HepG2 (cell line): Measurements from ENCODE around the gene TRIM34. TPM values are rescaled to one million over a fixed set of nuclear protein-coding genes. Genes with fewer than 3 reads are reported as not detected.

Source experiments
- ATF5 ChIP-seq: sonication (generic); formaldehyde crosslinking; IDR thresholded peaks from 2 replicates; pipeline ENCODE4 v1.4.0; 2020; ENCODE audit warnings: mild to moderate bottlenecking, low read depth, missing genetic modification reagents
- CHD2 ChIP-seq: IDR thresholded peaks from 2 replicates; pipeline ENCODE4 v1.6.1; 2011; ENCODE audit warnings: low read depth, low read length, improper control_type of control experiment
- polyA plus RNA-seq, 8 experiments: library from polyadenylated mRNA; depleted of rRNA in 3 of 8; stranded (reverse) in 7 of 8; unstranded in 1 of 8; fragments of >200 nt; fragmentation: Illumina TruSeq in 4 of 8; extraction: Trizol in 4 of 8; gene quantifications; 2 replicates each; pipeline versions ENCODE4 v1.2.1 to v1.2.3, GENCODE V29; 2011 to 2016; ENCODE audit warnings: low read depth in 4 of 8, missing spikeins in 1 of 8, mixed read lengths in 1 of 8; ENCODE audit not compliant: insufficient read depth in 1 of 8
- total RNA-seq, 5 experiments: library from RNA; depleted of rRNA; stranded (reverse); fragments of >200 nt; fragmentation: Illumina TruSeq; extraction: Trizol; gene quantifications; 2 replicates each; pipeline ENCODE4 v1.2.3, GENCODE V29; 2016; ENCODE audit warnings: low read depth in 1 of 5

Gene TRIM34
- total and polyA plus RNA-seq, 2 of the 13 experiments (the other 11 are each of a cell fraction or from before 2014, with no cell fraction given): 0.13 to 0.42 TPM

- no peak for TF ChIP-seq ATF5
- TF ChIP-seq CHD2: no peak
These were observed 67.2 kb downstream of the TRIM34 start (continued) for GRCh38 chr11:5691964-5692361.

Other genes starting within 250 kb of the TRIM34 start
- not detected in 2 replicates for gene OR51M1, start 241.2 kb upstream of the TRIM34 start, total RNA-seq (2016; rRNA removed; fragmentation: Illumina TruSeq; extraction: Trizol)
- not detected in 2 replicates for gene OR51M1, start 241.2 kb upstream of the TRIM34 start, polyA plus RNA-seq (2011; rRNA removed)
- gene OR51Q1, start 202.9 kb upstream of the TRIM34 start, total RNA-seq (2016; rRNA removed; fragmentation: Illumina TruSeq; extraction: Trizol): not detected in 2 replicates
- gene OR51Q1, start 202.9 kb upstream of the TRIM34 start, polyA plus RNA-seq (2011; rRNA removed): not detected in 2 replicates
- gene OR51I1, start 183.5 kb upstream of the TRIM34 start, total RNA-seq (2016; rRNA removed; fragmentation: Illumina TruSeq; extraction: Trizol): not detected in 2 replicates
- gene OR51I1, start 183.5 kb upstream of the TRIM34 start, polyA plus RNA-seq (2011; rRNA removed): 0.09 TPM in 1 of 2 replicates, not detected in the other
- not detected in 2 replicates for gene OR51I2, start 175.7 kb upstream of the TRIM34 start, total RNA-seq (2016; rRNA removed; fragmentation: Illumina TruSeq; extraction: Trizol)
- not detected in 2 replicates for gene OR51I2, start 175.7 kb upstream of the TRIM34 start, polyA plus RNA-seq (2011; rRNA removed)
- not detected in 2 replicates for gene OR52D1, start 136.3 kb upstream of the TRIM34 start, total RNA-seq (2016; rRNA removed; fragmentation: Illumina TruSeq; extraction: Trizol)
- gene OR52D1, start 136.3 kb upstream of the TRIM34 start, polyA plus RNA-seq (2011; rRNA removed): not detected in 2 replicates
- not detected in 2 replicates for gene UBQLN3, start 115.0 kb upstream of the TRIM34 start, total RNA-seq (2016; rRNA removed; fragmentation: Illumina TruSeq; extraction: Trizol)
- 0.08 TPM in 1 of 2 replicates, not detected in the other for gene UBQLN3, start 115.0 kb upstream of the TRIM34 start, polyA plus RNA-seq (2011; rRNA removed)
- not detected in 2 replicates for gene UBQLNL, start 108.3 kb upstream of the TRIM34 start, total RNA-seq (2016; rRNA removed; fragmentation: Illumina TruSeq; extraction: Trizol)
- 0.08 and 0.10 TPM in 2 replicates for gene UBQLNL, start 108.3 kb upstream of the TRIM34 start, polyA plus RNA-seq (2011; rRNA removed)
- not detected in 2 replicates for gene OR52H1, start 76.5 kb upstream of the TRIM34 start, total RNA-seq (2016; rRNA removed; fragmentation: Illumina TruSeq; extraction: Trizol)
- gene OR52H1, start 76.5 kb upstream of the TRIM34 start, polyA plus RNA-seq (2011; rRNA removed): not detected in 2 replicates
- not detected in 2 replicates for gene OR52B6, start 44.1 kb upstream of the TRIM34 start, total RNA-seq (2016; rRNA removed; fragmentation: Illumina TruSeq; extraction: Trizol)
- gene OR52B6, start 44.1 kb upstream of the TRIM34 start, polyA plus RNA-seq (2011; rRNA removed): not detected in 2 replicates
- gene TRIM6, start 28.4 kb upstream of the TRIM34 start, total RNA-seq (2016; rRNA removed; fragmentation: Illumina TruSeq; extraction: Trizol): not detected in 2 replicates
- not detected in 2 replicates for gene TRIM6, start 28.4 kb upstream of the TRIM34 start, polyA plus RNA-seq (2011; rRNA removed)
- gene TRIM5, start 60.1 kb downstream of the TRIM34 start, total RNA-seq (2016; rRNA removed; fragmentation: Illumina TruSeq; extraction: Trizol): 13.1 and 19.9 TPM in 2 replicates
- 7.0 and 7.8 TPM in 2 replicates for gene TRIM5, start 60.1 kb downstream of the TRIM34 start, polyA plus RNA-seq (2011; rRNA removed)
- 2.2 and 2.4 TPM in 2 replicates for gene TRIM22, start 64.8 kb downstream of the TRIM34 start, total RNA-seq (2016; rRNA removed; fragmentation: Illumina TruSeq; extraction: Trizol)
- gene TRIM22, start 64.8 kb downstream of the TRIM34 start, polyA plus RNA-seq (2011; rRNA removed): 3.2 and 3.4 TPM in 2 replicates
- gene OR56B1, start 111.4 kb downstream of the TRIM34 start, total RNA-seq (2016; rRNA removed; fragmentation: Illumina TruSeq; extraction: Trizol): not detected in 2 replicates
- not detected in 2 replicates for gene OR56B1, start 111.4 kb downstream of the TRIM34 start, polyA plus RNA-seq (2011; rRNA removed)
- gene OR52N4, start 129.2 kb downstream of the TRIM34 start, total RNA-seq (2016; rRNA removed; fragmentation: Illumina TruSeq; extraction: Trizol): 0.09 TPM in 1 of 2 replicates, not detected in the other
- gene OR52N4, start 129.2 kb downstream of the TRIM34 start, polyA plus RNA-seq (2011; rRNA removed): 0.18 and 0.30 TPM in 2 replicates
- gene OR52N5, start 158.4 kb downstream of the TRIM34 start, total RNA-seq (2016; rRNA removed; fragmentation: Illumina TruSeq; extraction: Trizol): not detected in 2 replicates
- gene OR52N5, start 158.4 kb downstream of the TRIM34 start, polyA plus RNA-seq (2011; rRNA removed): not detected in 2 replicates
- gene OR52N1, start 166.3 kb downstream of the TRIM34 start, total RNA-seq (2016; rRNA removed; fragmentation: Illumina TruSeq; extraction: Trizol): not detected in 2 replicates
- not detected in 2 replicates for gene OR52N1, start 166.3 kb downstream of the TRIM34 start, polyA plus RNA-seq (2011; rRNA removed)
- gene OR52N2, start 183.9 kb downstream of the TRIM34 start, total RNA-seq (2016; rRNA removed; fragmentation: Illumina TruSeq; extraction: Trizol): not detected in 2 replicates
- gene OR52N2, start 183.9 kb downstream of the TRIM34 start, polyA plus RNA-seq (2011; rRNA removed): 0.14 TPM in 1 of 2 replicates, not detected in the other
- not detected in 2 replicates for gene OR52E6, start 216.9 kb downstream of the TRIM34 start, total RNA-seq (2016; rRNA removed; fragmentation: Illumina TruSeq; extraction: Trizol)
- gene OR52E6, start 216.9 kb downstream of the TRIM34 start, polyA plus RNA-seq (2011; rRNA removed): not detected in 2 replicates
- not detected in 2 replicates for gene OR52E8, start 232.7 kb downstream of the TRIM34 start, total RNA-seq (2016; rRNA removed; fragmentation: Illumina TruSeq; extraction: Trizol)
- not detected in 2 replicates for gene OR52E8, start 232.7 kb downstream of the TRIM34 start, polyA plus RNA-seq (2011; rRNA removed)